Measurements from ENCODE around the gene XPNPEP2.
"Not testable (repeated sequence)": the region's sequence is repeated elsewhere in the genome, so short reads cannot be mapped to it uniquely, and the experiment has no call there.

Gene XPNPEP2

GRCh38 chrX:129719268-129719667 lies 19.5 kb upstream of the XPNPEP2 start:
- no peak for DNase-seq (ENCODE audit: low read depth in 4 of 4, low spot score in 1 of 4)

- no peak for DNase-seq (ENCODE audit: low read depth in 4 of 4, low spot score in 1 of 4)
Measured at GRCh38 chrX:129719931-129720530, 18.7 kb upstream of the XPNPEP2 start.

GRCh38 chrX:129720741-129721140 lies 18.0 kb upstream of the XPNPEP2 start:
- no peak for DNase-seq (ENCODE audit: low read depth in 4 of 4, low spot score in 1 of 4)

GRCh38 chrX:129721414-129721813 lies 17.4 kb upstream of the XPNPEP2 start:
- DNase-seq (ENCODE audit: low read depth in 4 of 4, low spot score in 1 of 4): no peak

- no peak for DNase-seq (ENCODE audit: low read depth in 4 of 4, low spot score in 1 of 4)
Measured at GRCh38 chrX:129721870-129722269, 16.9 kb upstream of the XPNPEP2 start.

GRCh38 chrX:129723511-129723910 lies 15.3 kb upstream of the XPNPEP2 start:
- DNase-seq (ENCODE audit: low read depth in 4 of 4, low spot score in 1 of 4): no peak

GRCh38 chrX:129724754-129725153 lies 14.0 kb upstream of the XPNPEP2 start:
- no peak for DNase-seq (ENCODE audit: low read depth in 4 of 4, low spot score in 1 of 4)

- peak in 2 of 4 experiments; percentile 18 to 24 for DNase-seq (ENCODE audit: low read depth in 4 of 4, low spot score in 1 of 4)
Measured at GRCh38 chrX:129726307-129727111, 12.3 kb upstream of the XPNPEP2 start.

GRCh38 chrX:129728061-129728460 lies 10.7 kb upstream of the XPNPEP2 start:
- no peak for DNase-seq (ENCODE audit: low read depth in 4 of 4, low spot score in 1 of 4)

- no peak for DNase-seq (ENCODE audit: low read depth in 4 of 4, low spot score in 1 of 4)
Measured at GRCh38 chrX:129731228-129731627, 7.6 kb upstream of the XPNPEP2 start.

GRCh38 chrX:129732857-129733256 lies 5.9 kb upstream of the XPNPEP2 start:
- no peak for DNase-seq (ENCODE audit: low read depth in 4 of 4, low spot score in 1 of 4)

- no peak for DNase-seq (ENCODE audit: low read depth in 4 of 4, low spot score in 1 of 4)
Measured at GRCh38 chrX:129733335-129733734, 5.4 kb upstream of the XPNPEP2 start.

GRCh38 chrX:129736491-129736890 lies 2.3 kb upstream of the XPNPEP2 start:
- no peak for DNase-seq (ENCODE audit: low read depth in 4 of 4, low spot score in 1 of 4)

- DNase-seq (ENCODE audit: low read depth in 4 of 4, low spot score in 1 of 4): no peak
Measured at GRCh38 chrX:129737916-129738315, 863 bp upstream of the XPNPEP2 start.

GRCh38 chrX:129739578-129739977 lies 799 bp downstream of the XPNPEP2 start:
- no peak for DNase-seq (ENCODE audit: low read depth in 4 of 4, low spot score in 1 of 4)

GRCh38 chrX:129741880-129742758 lies 3.3 kb downstream of the XPNPEP2 start:
- no peak for DNase-seq (ENCODE audit: low read depth in 4 of 4, low spot score in 1 of 4)

GRCh38 chrX:129742759-129743152 lies 4.0 kb downstream of the XPNPEP2 start:
- not testable (repeated sequence) for DNase-seq (ENCODE audit: low read depth in 4 of 4, low spot score in 1 of 4)

GRCh38 chrX:129743821-129744220 lies 5.0 kb downstream of the XPNPEP2 start:
- DNase-seq (ENCODE audit: low read depth in 4 of 4, low spot score in 1 of 4): no peak

GRCh38 chrX:129744861-129745321 lies 6.1 kb downstream of the XPNPEP2 start:
- DNase-seq (ENCODE audit: low read depth in 4 of 4, low spot score in 1 of 4): no peak

GRCh38 chrX:129746557-129747470 lies 8.0 kb downstream of the XPNPEP2 start:
- DNase-seq (ENCODE audit: low read depth in 4 of 4, low spot score in 1 of 4): no peak

- no peak for DNase-seq (ENCODE audit: low read depth in 4 of 4, low spot score in 1 of 4)
Measured at GRCh38 chrX:129747533-129747932, 8.8 kb downstream of the XPNPEP2 start.

Data from stimulated activated CD4-positive, alpha-beta T cell treated with anti-CD3 and anti-CD28 coated beads, Interleukin-1b, Interleukin-23, amount 100 ng/mL, for 24 hours (primary cell).